GM19324 (cell line): ENCODE results near the gene MILR1.
"Not testable (repeated sequence)": the region's sequence is repeated elsewhere in the genome, so short reads cannot be mapped to it uniquely, and the experiment has no call there.

Source experiments
- ATAC-seq: cut with Tn5 transposase; IDR thresholded peaks from one replicate; pipeline ENCODE4 v1.9.1; 2021; ENCODE audit warnings: mild to moderate bottlenecking, moderate library complexity; ENCODE audit not compliant: unreplicated experiment, low FRiP score

MILR1 gene

DNA sequence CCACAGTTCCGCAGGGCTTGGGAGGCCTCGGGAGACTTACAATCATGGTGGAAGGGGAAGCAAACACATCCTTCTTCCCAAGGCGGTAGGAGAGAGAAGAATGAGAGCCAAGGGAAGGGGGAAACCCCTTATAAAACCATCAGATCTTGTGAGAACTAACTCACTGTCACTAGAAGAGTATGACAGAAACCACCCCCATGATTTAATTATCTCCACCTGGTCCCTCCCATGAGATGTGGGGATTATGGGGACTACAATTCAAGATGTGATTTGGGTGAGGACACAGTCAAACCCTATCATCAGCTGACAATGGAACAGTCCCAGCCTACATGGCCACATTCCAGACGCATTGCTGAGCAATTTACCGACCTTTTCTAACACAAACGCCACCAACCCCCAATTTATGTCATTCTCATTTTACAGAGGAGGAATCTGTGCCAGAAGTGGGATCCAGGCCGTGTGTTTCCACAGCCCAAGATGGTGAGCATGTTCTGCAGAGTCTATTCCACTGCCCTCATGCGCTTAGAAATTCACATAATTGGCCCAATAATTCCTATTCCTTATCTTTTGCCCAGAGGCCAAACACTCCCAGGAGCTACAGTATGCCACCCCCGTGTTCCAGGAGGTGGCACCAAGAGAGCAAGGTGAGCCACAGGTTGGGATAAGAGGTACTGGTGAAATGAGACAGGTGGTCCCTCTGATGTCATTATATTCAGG is 17.3 kb downstream of the MILR1 start:
- no peak for ATAC-seq

- ATAC-seq: not testable (repeated sequence)
Observed at GRCh38 chr17:64466834-64467233, 17.9 kb downstream of the MILR1 start.

- ATAC-seq: no peak
Observed at GRCh38 chr17:64470625-64471024, 21.7 kb downstream of the MILR1 start.

- no peak for ATAC-seq
Observed at GRCh38 chr17:64471440-64471839, 22.5 kb downstream of the MILR1 start.

DNA sequence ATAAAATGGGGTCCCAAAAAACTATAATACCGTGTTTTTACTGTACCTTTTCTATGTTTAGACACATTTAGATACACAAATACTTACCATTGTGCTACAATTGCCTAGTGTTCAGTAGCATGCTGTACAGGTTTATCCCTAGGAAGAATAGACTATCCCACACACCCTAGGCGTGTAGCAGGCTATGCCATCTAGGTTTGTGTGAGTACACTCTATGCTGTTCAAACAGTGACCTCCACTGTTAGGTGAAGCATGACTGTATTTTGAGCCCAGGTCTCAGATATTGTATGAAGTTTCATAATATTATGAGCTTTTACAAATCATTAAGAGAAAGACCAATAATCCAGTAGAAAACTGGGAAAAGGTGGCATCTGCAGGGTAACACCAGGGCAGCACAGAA is 23.6 kb downstream of the MILR1 start:
- no peak for ATAC-seq

DNA sequence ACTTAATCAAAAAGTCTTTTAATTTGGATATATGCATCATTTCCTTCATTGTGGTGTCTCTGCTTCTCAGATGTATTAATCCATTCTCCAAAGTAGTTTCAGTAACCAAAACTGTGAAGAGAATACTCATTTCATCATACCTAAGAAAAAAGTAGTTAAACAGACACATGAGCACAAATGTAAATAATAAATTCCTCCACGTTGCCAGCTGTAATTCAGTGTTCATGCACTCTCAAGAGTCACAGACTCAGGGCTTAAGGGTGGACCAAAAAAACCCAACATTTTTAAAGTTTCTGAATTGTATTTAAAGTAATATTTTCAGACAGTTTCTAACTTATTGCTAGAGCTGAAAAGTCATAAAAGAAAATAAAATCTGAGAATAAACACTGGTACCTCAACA is 28.9 kb downstream of the MILR1 start:
- no peak for ATAC-seq

DNA sequence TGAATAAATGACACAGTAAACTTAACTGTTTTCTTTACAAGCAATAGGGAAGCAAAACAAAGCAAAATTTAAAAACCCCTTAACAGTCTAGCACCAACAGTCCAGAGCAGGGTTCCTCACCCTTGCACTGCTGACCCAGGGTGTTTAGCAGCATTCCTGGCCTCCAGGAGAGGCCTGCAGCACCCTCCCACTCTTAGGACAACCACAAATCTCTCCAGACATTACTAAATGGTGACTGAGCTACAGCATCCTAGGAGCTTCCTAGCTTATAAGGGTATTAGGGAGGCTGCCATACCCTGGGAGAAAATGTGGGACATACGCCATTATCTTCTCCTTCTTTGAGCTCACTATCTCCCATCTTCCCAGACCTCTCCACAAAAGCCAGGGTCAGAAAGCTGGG is 32.0 kb downstream of the MILR1 start:
- no peak for ATAC-seq

- ATAC-seq: no peak
Observed at GRCh38 chr17:64484380-64484779, 35.5 kb downstream of the MILR1 start.

- ATAC-seq: no peak
Observed at GRCh38 chr17:64488301-64488700, 39.4 kb downstream of the MILR1 start.

- no peak for ATAC-seq
Observed at GRCh38 chr17:64491034-64491860, 42.3 kb downstream of the MILR1 start.

DNA sequence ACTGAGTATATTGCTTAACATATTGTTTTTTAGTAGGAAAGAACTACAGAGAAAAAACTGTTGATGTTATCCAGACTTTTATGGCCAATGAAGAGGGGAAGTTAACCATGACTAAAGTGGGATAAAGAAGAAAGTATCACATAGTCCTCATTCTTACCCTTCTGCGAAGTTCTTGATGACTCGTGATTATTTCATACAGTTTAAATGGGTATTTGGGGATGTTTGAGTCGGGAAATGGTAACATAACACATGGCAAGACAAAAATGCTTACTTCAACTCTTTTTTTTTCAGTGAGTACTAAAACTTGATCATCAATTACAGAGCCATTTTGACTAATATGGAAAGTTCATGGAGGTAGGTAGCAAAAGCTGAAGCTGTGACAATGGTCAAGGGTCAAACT is 43.1 kb downstream of the MILR1 start:
- no peak for ATAC-seq

GRCh38 chr17:64492481-64493109 is 43.7 kb downstream of the MILR1 start:
- no peak for ATAC-seq

DNA sequence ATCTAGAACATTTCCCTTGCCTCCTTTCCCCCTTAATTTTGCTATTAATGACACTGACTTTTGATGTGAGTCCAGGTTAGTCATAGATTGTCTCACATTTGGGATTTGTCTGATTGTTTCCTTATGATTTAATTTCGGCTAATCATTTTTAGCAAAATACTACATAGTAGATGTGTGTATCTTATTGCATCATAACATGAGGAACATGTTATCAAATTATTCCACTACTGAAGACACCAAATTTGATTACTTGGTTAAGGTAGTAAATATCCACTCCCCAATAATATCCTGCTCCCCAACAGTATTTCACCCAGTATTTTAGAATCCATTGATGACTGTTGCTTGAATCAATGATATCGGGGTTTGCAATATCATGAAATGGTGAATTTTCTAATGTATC is 45.2 kb downstream of the MILR1 start:
- no peak for ATAC-seq

DNA sequence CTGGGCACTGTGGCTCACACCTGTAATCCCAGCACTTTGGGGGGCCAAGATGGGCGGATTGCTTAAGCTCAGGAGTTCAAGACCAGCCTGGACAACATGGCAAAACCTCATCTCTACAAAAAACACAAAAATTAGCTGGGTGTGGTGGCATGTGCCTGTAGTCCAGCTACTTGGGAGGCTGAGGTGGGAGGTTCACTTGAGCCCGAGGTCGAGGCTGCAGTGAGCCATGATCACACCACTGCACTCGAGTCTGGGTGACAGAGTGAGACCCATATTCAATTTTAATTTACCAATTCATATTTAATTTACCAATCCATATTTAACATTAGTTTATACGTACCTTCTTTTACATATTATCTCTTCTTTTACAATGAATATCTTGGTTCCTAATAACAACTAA is 46.4 kb downstream of the MILR1 start:
- ATAC-seq: not testable (repeated sequence)

- peak; percentile 25 for ATAC-seq
Observed at GRCh38 chr17:64496348-64496785, 47.5 kb downstream of the MILR1 start.

- ATAC-seq: peak; percentile 88
Observed at GRCh38 chr17:64496786-64497564, 48.1 kb downstream of the MILR1 start, which contains the start of gene POLG2. POLG2 (minus strand) TSS chr17:64497054; CDS start chr17:64496968, 86 bp downstream.

- no peak for ATAC-seq
Observed at GRCh38 chr17:64497565-64498035, 48.7 kb downstream of the MILR1 start.

DNA sequence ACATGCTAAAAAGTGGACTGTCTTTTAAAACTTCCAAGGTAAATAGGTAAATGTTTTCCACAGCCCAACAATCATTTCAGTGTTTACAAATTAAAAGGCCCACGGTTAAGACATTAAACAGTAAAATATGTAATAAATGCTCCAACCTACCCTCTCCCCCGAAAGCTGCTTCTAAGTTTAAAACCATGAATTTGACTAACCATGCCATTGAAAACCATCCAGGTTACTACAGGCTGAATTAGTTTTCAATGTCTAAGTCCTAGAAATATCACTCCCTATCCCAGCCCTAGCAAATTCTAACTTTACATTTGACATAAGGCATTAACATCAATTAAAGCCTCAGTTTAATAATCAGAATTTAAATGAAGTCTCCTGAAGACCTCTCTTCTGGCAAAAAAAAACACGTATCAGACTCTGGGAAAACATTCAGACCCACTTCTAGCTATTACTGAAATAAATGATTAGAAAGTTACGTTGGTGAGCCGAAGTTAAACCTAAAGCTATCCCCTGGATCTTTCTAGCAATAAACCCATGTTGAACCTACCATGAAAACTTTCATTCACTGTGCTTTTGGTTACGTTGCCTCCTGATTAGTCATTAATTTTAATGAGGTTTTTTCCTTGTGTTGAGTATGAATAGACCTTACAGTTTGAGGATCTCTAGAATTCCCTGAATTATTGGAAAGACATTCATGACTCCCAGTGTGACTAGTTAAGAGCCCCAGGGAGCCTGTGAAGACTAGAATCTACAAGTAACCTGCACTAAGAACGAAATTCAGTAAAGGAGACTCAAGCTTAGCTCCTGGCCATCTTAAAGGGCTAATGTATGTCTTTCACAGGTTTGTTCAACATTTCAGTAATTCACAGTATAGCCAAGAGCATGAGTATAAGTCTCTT is 49.6 kb downstream of the MILR1 start:
- ATAC-seq: no peak

DNA sequence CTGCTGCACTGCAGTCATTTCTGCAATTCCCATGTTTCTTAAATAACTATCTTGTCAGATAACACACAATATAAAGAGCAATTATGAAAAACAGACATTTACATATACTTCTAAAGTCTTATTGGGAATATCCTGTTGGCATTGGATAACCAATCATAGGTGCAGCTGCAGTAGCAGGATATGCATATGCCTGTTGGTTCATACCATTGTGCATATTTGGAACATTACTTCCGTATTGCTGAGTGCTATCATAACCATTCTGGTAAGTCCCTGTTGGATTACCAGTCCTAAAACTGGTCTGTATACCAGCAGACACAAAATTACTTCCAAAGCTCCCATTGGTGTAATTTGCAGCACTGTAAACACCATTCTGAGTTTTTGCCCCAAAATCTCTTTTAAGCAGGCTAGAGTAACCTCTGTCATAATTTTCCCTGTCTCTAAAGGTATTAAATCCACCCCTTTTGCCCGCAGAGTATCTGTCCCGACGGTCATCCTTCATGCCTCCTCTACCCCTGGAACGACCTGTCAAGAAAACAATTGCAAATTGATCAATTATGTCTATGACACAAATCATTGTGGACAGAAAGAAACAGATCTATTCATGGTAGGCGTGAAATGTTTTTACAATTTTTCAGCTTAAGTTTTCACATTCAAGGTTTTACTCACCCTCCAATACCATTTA is 51.0 kb downstream of the MILR1 start:
- ATAC-seq: no peak
